Measurements from ENCODE around the gene GRB2. TPM values are rescaled to one million over a fixed set of nuclear protein-coding genes. Genes with fewer than 3 reads are reported as not detected.

The GRB2 gene
- total and polyA plus RNA-seq, 2 experiments from 2014 or later, result 89.0 to 112 TPM

DNA sequence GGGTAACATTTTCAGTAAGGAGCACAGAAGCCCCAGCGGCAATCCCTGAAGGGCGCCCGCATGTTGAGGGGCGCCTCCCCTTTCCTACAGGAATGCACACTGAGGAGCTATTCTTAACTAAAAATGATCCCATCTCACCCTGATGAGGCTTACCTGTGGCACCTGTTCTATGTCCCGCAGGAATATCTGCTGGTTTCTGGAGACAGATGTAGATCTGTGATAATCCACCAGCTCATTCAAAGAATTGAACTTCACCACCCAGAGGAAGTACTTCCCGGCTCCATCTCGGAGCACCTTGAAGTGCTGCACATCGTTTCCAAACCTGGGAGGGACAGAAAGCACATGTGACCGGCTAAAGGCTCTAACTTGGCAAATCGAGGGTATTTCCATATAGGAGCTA is 84.0 kb downstream of the GRB2 start:
- ATAC-seq, result no peak
- TF ChIP-seq POLR2AphosphoS5 (IDR thresholded peaks at IDR 0.05; ENCODE audit: low read depth), result no peak
- no peak for TF ChIP-seq ZNF331 (CRISPR knock-in tag; IDR thresholded peaks at IDR 0.05; ENCODE audit: low read depth)
- TF ChIP-seq JUNB (IDR thresholded peaks at IDR 0.05; ENCODE audit: unreplicated experiment), result no peak
- TF ChIP-seq, protein P1, sequence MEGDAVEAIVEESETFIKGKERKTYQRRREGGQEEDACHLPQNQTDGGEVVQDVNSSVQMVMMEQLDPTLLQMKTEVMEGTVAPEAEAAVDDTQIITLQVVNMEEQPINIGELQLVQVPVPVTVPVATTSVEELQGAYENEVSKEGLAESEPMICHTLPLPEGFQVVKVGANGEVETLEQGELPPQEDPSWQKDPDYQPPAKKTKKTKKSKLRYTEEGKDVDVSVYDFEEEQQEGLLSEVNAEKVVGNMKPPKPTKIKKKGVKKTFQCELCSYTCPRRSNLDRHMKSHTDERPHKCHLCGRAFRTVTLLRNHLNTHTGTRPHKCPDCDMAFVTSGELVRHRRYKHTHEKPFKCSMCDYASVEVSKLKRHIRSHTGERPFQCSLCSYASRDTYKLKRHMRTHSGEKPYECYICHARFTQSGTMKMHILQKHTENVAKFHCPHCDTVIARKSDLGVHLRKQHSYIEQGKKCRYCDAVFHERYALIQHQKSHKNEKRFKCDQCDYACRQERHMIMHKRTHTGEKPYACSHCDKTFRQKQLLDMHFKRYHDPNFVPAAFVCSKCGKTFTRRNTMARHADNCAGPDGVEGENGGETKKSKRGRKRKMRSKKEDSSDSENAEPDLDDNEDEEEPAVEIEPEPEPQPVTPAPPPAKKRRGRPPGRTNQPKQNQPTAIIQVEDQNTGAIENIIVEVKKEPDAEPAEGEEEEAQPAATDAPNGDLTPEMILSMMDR (conservative IDR thresholded peaks at IDR 0.05; ENCODE audit: low read depth in 2 of 2), result no peak
- no peak for TF ChIP-seq EZH2phosphoT487 (IDR thresholded peaks at IDR 0.05; ENCODE audit: unreplicated experiment)
- TF ChIP-seq, protein P2, sequence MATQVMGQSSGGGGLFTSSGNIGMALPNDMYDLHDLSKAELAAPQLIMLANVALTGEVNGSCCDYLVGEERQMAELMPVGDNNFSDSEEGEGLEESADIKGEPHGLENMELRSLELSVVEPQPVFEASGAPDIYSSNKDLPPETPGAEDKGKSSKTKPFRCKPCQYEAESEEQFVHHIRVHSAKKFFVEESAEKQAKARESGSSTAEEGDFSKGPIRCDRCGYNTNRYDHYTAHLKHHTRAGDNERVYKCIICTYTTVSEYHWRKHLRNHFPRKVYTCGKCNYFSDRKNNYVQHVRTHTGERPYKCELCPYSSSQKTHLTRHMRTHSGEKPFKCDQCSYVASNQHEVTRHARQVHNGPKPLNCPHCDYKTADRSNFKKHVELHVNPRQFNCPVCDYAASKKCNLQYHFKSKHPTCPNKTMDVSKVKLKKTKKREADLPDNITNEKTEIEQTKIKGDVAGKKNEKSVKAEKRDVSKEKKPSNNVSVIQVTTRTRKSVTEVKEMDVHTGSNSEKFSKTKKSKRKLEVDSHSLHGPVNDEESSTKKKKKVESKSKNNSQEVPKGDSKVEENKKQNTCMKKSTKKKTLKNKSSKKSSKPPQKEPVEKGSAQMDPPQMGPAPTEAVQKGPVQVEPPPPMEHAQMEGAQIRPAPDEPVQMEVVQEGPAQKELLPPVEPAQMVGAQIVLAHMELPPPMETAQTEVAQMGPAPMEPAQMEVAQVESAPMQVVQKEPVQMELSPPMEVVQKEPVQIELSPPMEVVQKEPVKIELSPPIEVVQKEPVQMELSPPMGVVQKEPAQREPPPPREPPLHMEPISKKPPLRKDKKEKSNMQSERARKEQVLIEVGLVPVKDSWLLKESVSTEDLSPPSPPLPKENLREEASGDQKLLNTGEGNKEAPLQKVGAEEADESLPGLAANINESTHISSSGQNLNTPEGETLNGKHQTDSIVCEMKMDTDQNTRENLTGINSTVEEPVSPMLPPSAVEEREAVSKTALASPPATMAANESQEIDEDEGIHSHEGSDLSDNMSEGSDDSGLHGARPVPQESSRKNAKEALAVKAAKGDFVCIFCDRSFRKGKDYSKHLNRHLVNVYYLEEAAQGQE (IDR thresholded peaks at IDR 0.05; ENCODE audit: unreplicated experiment), result no peak
- TF ChIP-seq, protein P3, sequence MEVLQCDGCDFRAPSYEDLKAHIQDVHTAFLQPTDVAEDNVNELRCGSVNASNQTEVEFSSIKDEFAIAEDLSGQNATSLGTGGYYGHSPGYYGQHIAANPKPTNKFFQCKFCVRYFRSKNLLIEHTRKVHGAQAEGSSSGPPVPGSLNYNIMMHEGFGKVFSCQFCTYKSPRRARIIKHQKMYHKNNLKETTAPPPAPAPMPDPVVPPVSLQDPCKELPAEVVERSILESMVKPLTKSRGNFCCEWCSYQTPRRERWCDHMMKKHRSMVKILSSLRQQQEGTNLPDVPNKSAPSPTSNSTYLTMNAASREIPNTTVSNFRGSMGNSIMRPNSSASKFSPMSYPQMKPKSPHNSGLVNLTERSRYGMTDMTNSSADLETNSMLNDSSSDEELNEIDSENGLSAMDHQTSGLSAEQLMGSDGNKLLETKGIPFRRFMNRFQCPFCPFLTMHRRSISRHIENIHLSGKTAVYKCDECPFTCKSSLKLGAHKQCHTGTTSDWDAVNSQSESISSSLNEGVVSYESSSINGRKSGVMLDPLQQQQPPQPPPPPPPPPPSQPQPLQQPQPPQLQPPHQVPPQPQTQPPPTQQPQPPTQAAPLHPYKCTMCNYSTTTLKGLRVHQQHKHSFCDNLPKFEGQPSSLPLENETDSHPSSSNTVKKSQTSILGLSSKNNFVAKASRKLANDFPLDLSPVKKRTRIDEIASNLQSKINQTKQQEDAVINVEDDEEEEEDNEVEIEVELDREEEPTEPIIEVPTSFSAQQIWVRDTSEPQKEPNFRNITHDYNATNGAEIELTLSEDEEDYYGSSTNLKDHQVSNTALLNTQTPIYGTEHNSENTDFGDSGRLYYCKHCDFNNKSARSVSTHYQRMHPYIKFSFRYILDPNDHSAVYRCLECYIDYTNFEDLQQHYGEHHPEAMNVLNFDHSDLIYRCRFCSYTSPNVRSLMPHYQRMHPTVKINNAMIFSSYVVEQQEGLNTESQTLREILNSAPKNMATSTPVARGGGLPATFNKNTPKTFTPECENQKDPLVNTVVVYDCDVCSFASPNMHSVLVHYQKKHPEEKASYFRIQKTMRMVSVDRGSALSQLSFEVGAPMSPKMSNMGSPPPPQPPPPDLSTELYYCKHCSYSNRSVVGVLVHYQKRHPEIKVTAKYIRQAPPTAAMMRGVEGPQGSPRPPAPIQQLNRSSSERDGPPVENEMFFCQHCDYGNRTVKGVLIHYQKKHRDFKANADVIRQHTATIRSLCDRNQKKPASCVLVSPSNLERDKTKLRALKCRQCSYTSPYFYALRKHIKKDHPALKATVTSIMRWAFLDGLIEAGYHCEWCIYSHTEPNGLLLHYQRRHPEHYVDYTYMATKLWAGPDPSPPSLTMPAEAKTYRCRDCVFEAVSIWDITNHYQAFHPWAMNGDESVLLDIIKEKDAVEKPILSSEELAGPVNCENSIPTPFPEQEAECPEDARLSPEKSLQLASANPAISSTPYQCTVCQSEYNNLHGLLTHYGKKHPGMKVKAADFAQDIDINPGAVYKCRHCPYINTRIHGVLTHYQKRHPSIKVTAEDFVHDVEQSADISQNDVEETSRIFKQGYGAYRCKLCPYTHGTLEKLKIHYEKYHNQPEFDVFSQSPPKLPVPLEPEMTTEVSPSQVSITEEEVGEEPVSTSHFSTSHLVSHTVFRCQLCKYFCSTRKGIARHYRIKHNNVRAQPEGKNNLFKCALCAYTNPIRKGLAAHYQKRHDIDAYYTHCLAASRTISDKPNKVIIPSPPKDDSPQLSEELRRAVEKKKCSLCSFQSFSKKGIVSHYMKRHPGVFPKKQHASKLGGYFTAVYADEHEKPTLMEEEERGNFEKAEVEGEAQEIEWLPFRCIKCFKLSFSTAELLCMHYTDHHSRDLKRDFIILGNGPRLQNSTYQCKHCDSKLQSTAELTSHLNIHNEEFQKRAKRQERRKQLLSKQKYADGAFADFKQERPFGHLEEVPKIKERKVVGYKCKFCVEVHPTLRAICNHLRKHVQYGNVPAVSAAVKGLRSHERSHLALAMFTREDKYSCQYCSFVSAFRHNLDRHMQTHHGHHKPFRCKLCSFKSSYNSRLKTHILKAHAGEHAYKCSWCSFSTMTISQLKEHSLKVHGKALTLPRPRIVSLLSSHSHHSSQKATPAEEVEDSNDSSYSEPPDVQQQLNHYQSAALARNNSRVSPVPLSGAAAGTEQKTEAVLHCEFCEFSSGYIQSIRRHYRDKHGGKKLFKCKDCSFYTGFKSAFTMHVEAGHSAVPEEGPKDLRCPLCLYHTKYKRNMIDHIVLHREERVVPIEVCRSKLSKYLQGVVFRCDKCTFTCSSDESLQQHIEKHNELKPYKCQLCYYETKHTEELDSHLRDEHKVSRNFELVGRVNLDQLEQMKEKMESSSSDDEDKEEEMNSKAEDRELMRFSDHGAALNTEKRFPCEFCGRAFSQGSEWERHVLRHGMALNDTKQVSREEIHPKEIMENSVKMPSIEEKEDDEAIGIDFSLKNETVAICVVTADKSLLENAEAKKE (CRISPR knock-in tag; IDR thresholded peaks at IDR 0.05), result no peak
- no peak for TF ChIP-seq STAT1 (IDR thresholded peaks at IDR 0.05; ENCODE audit: unreplicated experiment)
- no peak for TF ChIP-seq CREB1 (CRISPR knock-in tag; IDR thresholded peaks at IDR 0.05; ENCODE audit: low read depth)
- TF ChIP-seq, protein P4, sequence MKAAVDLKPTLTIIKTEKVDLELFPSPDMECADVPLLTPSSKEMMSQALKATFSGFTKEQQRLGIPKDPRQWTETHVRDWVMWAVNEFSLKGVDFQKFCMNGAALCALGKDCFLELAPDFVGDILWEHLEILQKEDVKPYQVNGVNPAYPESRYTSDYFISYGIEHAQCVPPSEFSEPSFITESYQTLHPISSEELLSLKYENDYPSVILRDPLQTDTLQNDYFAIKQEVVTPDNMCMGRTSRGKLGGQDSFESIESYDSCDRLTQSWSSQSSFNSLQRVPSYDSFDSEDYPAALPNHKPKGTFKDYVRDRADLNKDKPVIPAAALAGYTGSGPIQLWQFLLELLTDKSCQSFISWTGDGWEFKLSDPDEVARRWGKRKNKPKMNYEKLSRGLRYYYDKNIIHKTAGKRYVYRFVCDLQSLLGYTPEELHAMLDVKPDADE (IDR thresholded peaks at IDR 0.05), result no peak
- no peak for TF ChIP-seq NANOG (IDR thresholded peaks at IDR 0.05; ENCODE audit: borderline replicate concordance)
- TF ChIP-seq EZH2 (IDR thresholded peaks at IDR 0.05; ENCODE audit: low read depth, unreplicated experiment), result no peak
- no peak for TF ChIP-seq ZNF114 (CRISPR knock-in tag; IDR thresholded peaks at IDR 0.05)

More for the DNA sequence above, 84.0 kb downstream of the GRB2 start:
- Mint-ChIP-seq H3K36me3 (ENCODE audit: low read depth) (peaks cover 43% of the 10 kb centered on the region), H3K9me3 (no peaks in the 10 kb centered on the region), H3K4me3 (no peak overlapping the region), H3K27me3 (ENCODE audit: insufficient read depth, low read depth, poor library complexity) (peaks cover 6% of the 10 kb centered on the region), H3K4me1 (peaks cover 24% of the 10 kb centered on the region), H3K27ac (no peak overlapping the region)
- H3K27ac ChIP-seq (ENCODE audit: low read depth), result no peak overlapping the region
- no peak for DNase-seq (ENCODE audit: low spot score)
- H3K4me2 ChIP-seq, result no peak overlapping the region
- H3K9me2 ChIP-seq (ENCODE audit: insufficient read depth), result no peaks in the 10 kb centered on the region
- no peak overlapping the region for H3K4me3 ChIP-seq
- H3K36me3 ChIP-seq (ENCODE audit: insufficient read depth), result peaks cover 20% of the 10 kb centered on the region
- H4K20me1 ChIP-seq (replicated peaks; ENCODE audit: insufficient read depth), result peaks cover 5% of the 10 kb centered on the region; the same call in 1 of the 2 replicates
- no peak overlapping the region for H2AFZ ChIP-seq
- peaks cover 28% of the 10 kb centered on the region for H3K4me1 ChIP-seq (ENCODE audit: insufficient read depth)
- H3K79me2 ChIP-seq (replicated peaks; ENCODE audit: insufficient read depth), result peaks cover 12% of the 10 kb centered on the region; the same call in 1 of the 2 replicates
- H3F3A ChIP-seq (replicated peaks; ENCODE audit: low read depth), result peaks cover 15% of the 10 kb centered on the region; the same call in 1 of the 2 replicates
- no peaks in the 10 kb centered on the region for H3K27me3 ChIP-seq (ENCODE audit: insufficient read depth)

Data from GM23338 (cell line).